Stimulated activated CD8-positive, alpha-beta memory T cell treated with anti-CD3 and anti-CD28 coated beads, Interleukin-15, amount 100 ng/mL, for 24 hours (primary cell): Measurements from ENCODE around the gene KBTBD12.

Experiments
- DNase-seq: peaks from one replicate; pipeline ENCODE4 v3.0.0-alpha.2; 2020; ENCODE audit warnings: low read depth

KBTBD12 gene

GRCh38 chr3:127987309-127987995 lies 72.4 kb downstream of the KBTBD12 start:
- DNase-seq: no peak

GRCh38 chr3:127988770-127989557 lies 73.9 kb downstream of the KBTBD12 start:
- no peak for DNase-seq

DNA sequence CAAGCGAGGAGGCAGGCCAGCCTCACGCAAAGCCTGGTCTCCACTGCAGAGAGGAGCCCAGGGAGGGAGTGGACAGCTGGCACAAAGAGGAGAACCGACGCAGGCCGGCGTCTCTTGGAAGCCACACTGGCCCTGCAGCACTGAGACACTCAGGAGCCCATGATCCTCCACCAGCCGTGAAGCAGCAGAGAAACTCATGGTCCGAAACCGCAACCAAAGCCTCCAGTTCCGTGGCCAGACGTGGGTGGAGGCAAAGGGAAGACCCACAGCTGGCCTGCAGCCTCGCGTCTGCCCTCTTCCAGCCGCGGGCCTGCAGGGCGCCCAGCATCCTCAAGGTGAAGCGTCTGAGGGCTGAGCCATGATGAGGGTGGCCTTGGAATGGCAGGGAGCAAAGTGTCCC lies 75.0 kb downstream of the KBTBD12 start:
- DNase-seq: no peak

DNA sequence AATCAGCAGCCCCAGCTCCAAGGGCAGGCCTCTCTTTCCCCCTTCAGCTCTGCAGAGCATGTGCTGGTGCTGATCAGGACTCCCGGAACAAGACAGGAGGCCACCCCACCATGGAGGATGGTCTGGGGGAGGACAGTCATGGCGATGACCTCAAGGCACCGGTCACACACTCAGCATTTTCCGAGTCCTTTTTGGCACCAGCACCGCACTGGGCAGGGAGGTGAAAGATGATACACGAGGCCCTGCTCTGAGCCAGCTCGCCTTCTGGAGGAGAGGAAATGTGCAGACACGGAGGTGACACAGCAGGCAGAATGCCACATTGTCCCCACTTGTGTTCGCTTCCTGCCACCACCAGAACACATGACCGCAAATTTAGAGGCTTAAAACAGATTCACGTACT lies 75.4 kb downstream of the KBTBD12 start:
- no peak for DNase-seq

DNA sequence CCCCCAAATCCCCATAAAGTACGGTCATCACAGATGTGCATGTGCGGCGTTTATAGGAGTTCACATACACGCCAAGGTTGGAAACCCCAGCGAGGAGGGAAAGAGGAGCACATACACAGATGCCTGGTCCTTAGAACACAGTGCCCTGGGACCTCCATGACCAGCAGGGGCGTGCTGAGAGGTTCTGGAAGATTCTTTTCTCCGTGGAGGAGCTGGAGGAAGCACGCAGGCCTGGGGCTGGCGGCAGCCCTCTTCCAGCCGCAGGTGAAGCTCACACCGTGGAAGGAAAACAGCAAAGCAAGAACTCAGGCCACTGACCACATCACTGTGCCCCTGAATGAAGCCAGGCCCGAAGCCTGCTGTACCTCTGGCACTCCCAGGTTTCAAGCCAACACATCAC lies 76.2 kb downstream of the KBTBD12 start:
- no peak for DNase-seq

- no peak for DNase-seq
Observed at GRCh38 chr3:127991681-127992080, 76.6 kb downstream of the KBTBD12 start.

DNA sequence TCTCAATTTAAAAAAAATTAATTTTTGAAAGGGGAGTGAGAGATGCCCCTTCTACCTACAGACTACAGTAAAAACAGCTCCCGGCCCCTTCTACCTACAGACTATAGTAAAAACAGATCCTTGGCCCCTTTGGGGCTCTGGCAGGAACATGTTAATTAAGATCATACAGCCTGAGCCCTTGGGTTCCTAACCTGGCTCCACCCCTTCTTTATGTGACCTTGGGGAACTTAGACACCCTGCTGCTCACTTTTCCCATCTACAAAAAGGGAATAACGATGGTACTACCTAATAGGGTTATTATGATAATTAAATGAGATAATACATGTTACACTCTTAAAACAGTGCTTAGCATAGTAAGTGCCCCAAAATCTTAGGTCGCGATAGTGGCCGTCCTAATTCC lies 77.1 kb downstream of the KBTBD12 start:
- DNase-seq: no peak

GRCh38 chr3:127994011-127994410 lies 79.0 kb downstream of the KBTBD12 start:
- DNase-seq: no peak

- DNase-seq: no peak
Observed at GRCh38 chr3:127997016-127997415, 82.0 kb downstream of the KBTBD12 start.

DNA sequence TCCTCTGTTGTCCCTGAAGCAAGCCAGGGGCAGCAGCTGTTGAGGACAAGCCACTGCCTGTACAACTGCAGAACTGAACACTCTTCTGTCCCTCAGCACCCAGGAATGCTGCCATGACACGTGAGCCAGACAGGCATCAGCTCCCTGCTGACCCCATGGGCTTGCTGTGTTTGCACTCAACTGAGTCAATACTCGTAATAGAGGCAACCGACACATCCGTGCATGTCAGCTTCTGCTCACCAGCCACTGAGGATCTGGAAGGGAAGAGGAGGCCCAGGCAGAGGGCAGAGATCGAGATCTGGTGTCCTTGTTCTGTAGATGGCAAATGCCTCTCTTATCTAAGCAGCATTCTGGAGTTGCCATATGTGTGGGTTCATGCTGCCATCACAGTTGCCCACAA lies 82.9 kb downstream of the KBTBD12 start:
- no peak for DNase-seq

DNA sequence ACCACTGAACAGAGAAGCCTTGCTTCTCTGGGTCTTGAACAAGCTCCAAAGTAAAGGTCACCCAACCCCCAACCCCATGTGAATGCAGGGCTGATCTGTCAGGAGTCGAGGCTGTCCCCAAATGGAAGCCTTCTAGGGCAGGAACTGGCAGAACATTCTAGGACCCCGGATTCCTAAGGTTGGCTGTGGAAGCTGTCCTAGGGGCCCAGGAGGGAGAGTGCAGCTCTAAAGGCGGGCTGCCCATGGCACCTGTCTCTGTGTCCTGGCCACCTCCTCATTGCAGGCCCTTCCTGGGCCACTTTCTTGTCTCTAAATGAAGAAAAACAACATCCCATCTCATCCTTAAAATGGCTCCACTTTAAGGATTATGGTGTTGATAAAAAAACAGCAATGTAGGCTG lies 83.6 kb downstream of the KBTBD12 start:
- DNase-seq: no peak

GRCh38 chr3:127999509-128000106 lies 84.6 kb downstream of the KBTBD12 start:
- no peak for DNase-seq

DNA sequence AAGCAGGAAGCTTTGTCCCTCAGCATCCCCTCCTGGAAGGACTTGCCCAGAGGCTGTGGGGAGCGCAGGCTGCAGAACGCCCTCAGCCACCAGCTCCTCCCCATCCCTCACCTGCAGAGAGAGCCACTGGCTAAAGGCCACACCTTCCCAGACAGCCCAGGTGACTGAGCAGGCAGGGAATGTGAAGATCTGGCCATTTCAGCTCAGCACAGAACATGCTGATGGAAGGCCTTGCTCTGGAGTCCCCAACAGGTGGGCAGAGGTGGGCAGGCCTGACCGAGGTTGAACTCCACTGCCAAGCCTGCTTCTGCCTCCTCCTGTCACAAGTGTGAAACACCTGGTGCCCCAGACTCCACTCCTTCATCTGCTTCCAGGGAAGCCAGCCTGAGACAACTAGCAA lies 86.5 kb downstream of the KBTBD12 start:
- no peak for DNase-seq

- no peak for DNase-seq
Observed at GRCh38 chr3:128004661-128005060, 89.6 kb downstream of the KBTBD12 start.

DNA sequence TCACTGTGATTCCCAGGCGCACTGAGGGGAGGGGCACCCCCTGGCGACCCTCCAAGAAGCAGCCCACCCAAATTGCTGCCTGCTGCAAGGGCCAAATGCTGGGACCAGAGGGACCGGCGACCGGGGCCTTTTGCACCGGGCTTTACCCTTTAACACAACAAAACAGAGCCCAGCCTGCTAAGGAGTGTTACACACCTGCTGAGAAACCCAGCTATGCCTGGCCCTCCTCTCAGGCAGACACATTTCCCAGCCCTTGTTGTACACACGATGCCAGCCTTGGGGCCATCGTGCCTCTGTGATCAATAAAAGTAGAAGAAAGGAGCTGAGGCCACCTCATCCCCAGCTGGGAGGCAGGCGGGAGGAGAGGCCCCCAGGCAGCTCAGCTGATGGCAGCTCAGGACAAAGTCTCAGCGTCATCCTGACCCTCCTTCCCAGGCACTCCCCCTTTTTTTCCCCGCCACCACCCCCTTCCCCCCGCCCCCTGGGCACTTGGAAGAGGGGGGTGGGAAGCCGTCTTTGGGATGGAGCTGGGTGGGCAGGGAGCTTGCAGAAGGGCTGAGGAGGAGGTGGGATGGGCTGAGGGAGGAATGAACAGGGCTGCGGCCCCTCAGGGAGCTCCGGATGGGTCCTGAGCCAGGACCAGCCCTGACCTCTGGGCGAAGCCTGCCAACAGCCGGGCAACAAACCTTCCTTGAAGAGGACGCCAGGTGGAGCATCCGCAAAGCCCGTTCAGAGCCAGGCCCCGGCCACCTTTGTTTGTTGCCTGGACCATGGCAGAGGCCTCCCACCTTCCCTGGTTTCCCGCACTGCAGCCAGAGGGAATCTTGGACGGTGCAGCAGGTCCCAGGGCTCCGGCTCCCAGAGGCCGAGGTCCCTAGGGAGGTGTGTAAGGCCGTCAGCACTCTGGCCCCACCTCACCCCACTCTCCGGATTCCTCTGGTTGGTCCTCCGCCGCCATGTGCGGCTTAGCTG lies 91.3 kb downstream of the KBTBD12 start:
- no peak for DNase-seq

DNA sequence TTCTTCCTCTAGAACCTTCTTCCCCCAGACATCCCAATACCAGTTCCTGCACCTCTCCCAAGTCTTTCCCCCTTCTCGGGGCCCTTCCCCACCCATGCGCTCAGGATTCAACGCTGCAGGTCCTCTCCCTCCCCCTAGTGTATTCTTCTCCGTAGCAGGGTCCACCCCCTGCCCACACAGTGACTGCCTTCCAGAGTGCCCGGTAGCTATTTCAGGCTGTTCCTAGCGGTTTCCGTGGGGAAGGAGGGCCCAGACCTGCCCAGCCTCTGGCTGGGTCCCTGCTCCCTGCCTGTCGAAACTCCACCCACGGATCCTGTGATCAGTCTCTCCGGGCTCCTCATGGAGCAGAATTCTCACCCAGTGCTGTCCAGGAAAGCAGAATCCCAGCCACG lies 92.0 kb downstream of the KBTBD12 start:
- DNase-seq: no peak

DNA sequence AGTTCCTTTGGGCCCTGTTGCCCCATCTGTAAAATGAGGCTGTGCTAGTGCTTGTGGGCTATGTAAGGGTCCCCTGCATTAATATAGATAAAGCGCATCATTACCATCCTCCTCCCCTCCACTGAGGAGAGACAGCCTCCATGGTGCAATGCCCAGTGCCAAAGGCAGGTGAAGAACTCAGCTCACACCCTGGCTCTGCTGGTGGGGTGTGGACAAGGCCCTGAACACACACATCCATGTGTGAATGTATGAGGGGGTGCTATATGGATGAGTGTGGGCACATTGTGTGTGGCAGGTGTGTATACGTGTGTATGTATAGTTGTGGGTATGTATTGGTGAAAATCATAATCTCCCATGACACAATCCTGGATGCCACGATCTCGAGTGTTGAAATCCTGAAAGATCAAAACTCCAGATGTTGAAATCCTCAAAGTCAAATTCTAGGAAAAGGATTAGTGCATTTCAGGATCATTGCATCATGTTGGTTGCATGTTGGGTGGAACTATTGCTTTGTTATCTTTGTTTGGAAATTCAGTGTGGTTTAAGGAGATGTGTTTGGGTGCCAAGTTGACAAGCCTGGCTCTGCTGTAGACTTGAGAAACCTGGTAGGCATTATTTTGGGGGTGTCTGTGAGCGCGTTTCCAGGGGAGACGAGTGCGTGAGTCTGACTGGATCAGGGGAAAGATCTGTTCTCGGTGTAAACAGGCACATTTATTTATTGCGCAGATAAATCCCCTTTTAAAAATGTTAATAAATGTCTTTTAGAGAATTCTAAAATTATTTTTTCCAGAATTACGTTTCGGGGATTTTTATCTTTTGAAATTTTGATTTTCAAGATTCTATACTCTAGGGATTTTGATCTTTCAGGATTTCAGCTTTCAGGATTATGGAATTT lies 95.2 kb downstream of the KBTBD12 start:
- no peak for DNase-seq

DNA sequence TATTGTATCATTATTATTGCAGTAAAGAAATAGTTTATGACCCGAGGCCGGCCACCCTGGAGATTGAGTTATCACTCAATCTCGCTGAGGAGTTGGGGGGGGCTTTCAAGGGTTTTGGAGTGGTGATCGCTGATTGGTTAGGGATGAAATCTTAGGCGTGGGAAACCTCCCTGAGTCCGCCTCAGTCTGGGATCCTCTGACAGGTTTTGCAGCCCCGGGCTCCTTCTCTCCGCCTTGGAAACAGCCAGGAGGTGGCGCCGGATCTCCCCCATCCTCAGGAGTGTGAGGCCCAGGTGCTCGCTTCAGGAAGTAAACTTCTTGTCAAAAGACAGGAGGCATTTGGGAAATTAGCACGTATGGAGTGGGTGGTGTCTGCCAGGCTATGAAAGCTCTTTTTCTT lies 96.1 kb downstream of the KBTBD12 start:
- DNase-seq: no peak

- DNase-seq: no peak
Observed at GRCh38 chr3:128012050-128012449, 97.0 kb downstream of the KBTBD12 start.

- no peak for DNase-seq
Observed at GRCh38 chr3:128014548-128014947, 99.5 kb downstream of the KBTBD12 start.

DNA sequence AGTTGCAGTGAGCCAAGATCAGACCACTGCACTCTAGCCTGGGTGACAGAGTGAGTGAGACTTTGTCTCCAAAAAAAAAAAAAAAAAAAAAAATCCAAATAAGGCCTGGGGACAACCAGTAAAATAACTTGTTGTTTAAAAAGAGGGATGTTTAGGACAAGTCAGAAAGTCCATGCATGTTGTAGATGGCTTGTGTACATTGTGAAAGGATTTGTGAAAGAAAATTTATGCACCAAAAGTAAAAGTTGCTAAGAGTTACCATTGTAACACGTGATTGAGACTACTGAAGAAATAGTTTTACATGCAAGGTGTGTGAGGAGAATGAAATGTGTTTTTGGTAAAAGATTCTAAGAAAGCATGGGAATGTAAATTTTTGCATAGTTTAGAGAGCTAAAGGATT lies 101.5 kb downstream of the KBTBD12 start:
- no peak for DNase-seq
